GM23338 (cell line): ENCODE measurements around the gene SERTAD1. TPM values are rescaled to one million over a fixed set of nuclear protein-coding genes. Genes with fewer than 3 reads are reported as not detected.

Experiments used
- ATAC-seq: fragments of 200-7000 bp; cut with Tn5 transposase; 3 replicates; pipeline ENCODE4 v1.9.1; 2020
- DNase-seq: peaks from one replicate; pipeline ENCODE4 v3.0.0-alpha.2; 2015; ENCODE audit warnings: low spot score
- H2AFZ ChIP-seq: fragments of 200-600 bp; sonication (generic); 2 replicates; pipeline ENCODE4 v1.8.0; 2016; ENCODE audit warnings: antibody characterized with exemption, mild to moderate bottlenecking, moderate library complexity
- H3F3A ChIP-seq: fragments of 200-600 bp; sonication (generic); replicated peaks from 2 replicates; pipeline ENCODE4 v1.8.0; 2017; ENCODE audit warnings: antibody characterized with exemption, mixed run types, low read depth
- H3K27ac ChIP-seq: fragments of 200-600 bp; sonication (generic); 2 replicates; pipeline ENCODE4 v1.6.1; 2016; ENCODE audit warnings: low read depth
- H3K27me3 ChIP-seq: fragments of 200-600 bp; sonication (generic); 2 replicates; pipeline ENCODE4 v1.8.0; 2016; ENCODE audit warnings: mild to moderate bottlenecking, mixed run types, moderate library complexity; ENCODE audit not compliant: insufficient read depth
- H3K36me3 ChIP-seq: fragments of 200-600 bp; sonication (generic); 2 replicates; pipeline ENCODE4 v1.8.0; 2016; ENCODE audit warnings: mild to moderate bottlenecking; ENCODE audit not compliant: insufficient read depth
- H3K4me1 ChIP-seq: fragments of 200-600 bp; sonication (generic); 2 replicates; pipeline ENCODE4 v1.8.0; 2016; ENCODE audit warnings: mild to moderate bottlenecking, moderate library complexity; ENCODE audit not compliant: insufficient read depth
- H3K4me2 ChIP-seq: fragments of 200-600 bp; sonication (generic); 2 replicates; pipeline ENCODE4 v1.7.1; 2017; ENCODE audit warnings: mixed run types
- H3K4me3 ChIP-seq: fragments of 200-600 bp; sonication (generic); 2 replicates; pipeline ENCODE4 v1.6.1; 2016; ENCODE audit warnings: mixed run types
- H3K79me2 ChIP-seq: fragments of 200-600 bp; sonication (generic); replicated peaks from 2 replicates; pipeline ENCODE4 v1.8.0; 2017; ENCODE audit warnings: mild to moderate bottlenecking; ENCODE audit not compliant: insufficient read depth
- H3K9me2 ChIP-seq: fragments of 200-600 bp; sonication (generic); 2 replicates; pipeline ENCODE4 v1.8.0; 2017; ENCODE audit not compliant: insufficient read depth
- H4K20me1 ChIP-seq: fragments of 200-600 bp; sonication (generic); replicated peaks from 2 replicates; pipeline ENCODE4 v1.8.0; 2017; ENCODE audit warnings: mild to moderate bottlenecking; ENCODE audit not compliant: insufficient read depth
- H3K27ac Mint-ChIP-seq: 2 replicates; pipeline ENCODE4 v1.8.0; 2020; ENCODE audit warnings: inconsistent platforms, mild to moderate bottlenecking, moderate library complexity, mixed read lengths
- H3K27me3 Mint-ChIP-seq: 3 replicates; pipeline ENCODE4 v1.8.0; 2022; ENCODE audit warnings: low read depth, mild to moderate bottlenecking, moderate library complexity, mixed read lengths, inconsistent platforms; ENCODE audit not compliant: insufficient read depth, poor library complexity
- H3K36me3 Mint-ChIP-seq: 3 replicates; pipeline ENCODE4 v1.8.0; 2021; ENCODE audit warnings: low read depth, mild to moderate bottlenecking, inconsistent platforms, moderate library complexity, mixed read lengths
- H3K4me1 Mint-ChIP-seq: 3 replicates; pipeline ENCODE4 v1.8.0; 2020; ENCODE audit warnings: mild to moderate bottlenecking, inconsistent platforms, mixed read lengths
- H3K4me3 Mint-ChIP-seq: 3 replicates; pipeline ENCODE4 v1.8.0; 2021; ENCODE audit warnings: moderate library complexity, mild to moderate bottlenecking, inconsistent platforms, mixed read lengths
- H3K9me3 Mint-ChIP-seq: 3 replicates; pipeline ENCODE4 v1.8.0; 2020; ENCODE audit warnings: moderate library complexity, mild to moderate bottlenecking, inconsistent platforms, mixed read lengths
- CREB1 ChIP-seq: fragments of 250-450 bp; sonication (Bioruptor Pico); IDR thresholded peaks from 2 replicates; pipeline ENCODE4 v1.5.0; 2020; ENCODE audit warnings: low read depth, mild to moderate bottlenecking, moderate library complexity
- CTCF ChIP-seq, 2 experiments: fragments of 200-600 bp in 1 of 2; sonication (generic) in 1 of 2; conservative IDR thresholded peaks; 2 replicates each; pipeline versions ENCODE4 v1.5.1 to v1.6.1; 2016 to 2017; ENCODE audit warnings: antibody characterized with exemption in 2 of 2, low read depth in 2 of 2, mild to moderate bottlenecking in 2 of 2, moderate library complexity in 1 of 2
- ETS1 ChIP-seq: IDR thresholded peaks from 2 replicates; pipeline ENCODE4 v1.6.1; 2016; ENCODE audit warnings: antibody characterized with exemption
- EZH2 ChIP-seq: fragments of 200-600 bp; sonication (generic); IDR thresholded peaks from one replicate; pipeline ENCODE4 v1.8.0; 2017; ENCODE audit warnings: antibody characterized with exemption, mild to moderate bottlenecking, low read depth; ENCODE audit not compliant: unreplicated experiment
- EZH2phosphoT487 ChIP-seq: fragments of 200-600 bp; sonication (generic); IDR thresholded peaks from one replicate; pipeline ENCODE4 v1.8.1; 2018; ENCODE audit warnings: antibody characterized with exemption; ENCODE audit not compliant: unreplicated experiment
- JUNB ChIP-seq: IDR thresholded peaks from one replicate; pipeline ENCODE4 v1.6.1; 2016; ENCODE audit warnings: antibody characterized with exemption; ENCODE audit not compliant: unreplicated experiment
- NANOG ChIP-seq: IDR thresholded peaks from 2 replicates; pipeline ENCODE4 v1.6.1; 2016; ENCODE audit warnings: antibody characterized with exemption, borderline replicate concordance
- POLR2AphosphoS5 ChIP-seq: IDR thresholded peaks from 2 replicates; pipeline ENCODE4 v1.6.1; 2016; ENCODE audit warnings: antibody characterized with exemption, low read depth
- REST ChIP-seq: IDR thresholded peaks from one replicate; pipeline ENCODE4 v1.6.1; 2018; ENCODE audit warnings: antibody characterized with exemption; ENCODE audit not compliant: unreplicated experiment
- STAT1 ChIP-seq: IDR thresholded peaks from one replicate; pipeline ENCODE4 v1.6.1; 2016; ENCODE audit warnings: antibody characterized with exemption; ENCODE audit not compliant: unreplicated experiment
- ZNF114 ChIP-seq: fragments of 250-450 bp; sonication (Bioruptor Pico); IDR thresholded peaks from 2 replicates; pipeline ENCODE4 v1.5.0; 2020; ENCODE audit warnings: mild to moderate bottlenecking, moderate library complexity
- ZNF331 ChIP-seq: fragments of 250-450 bp; sonication (Bioruptor Pico); IDR thresholded peaks from 2 replicates; pipeline ENCODE4 v1.5.0; 2020; ENCODE audit warnings: low read depth, mild to moderate bottlenecking, moderate library complexity
- ZNF462 ChIP-seq: fragments of 250-450 bp; sonication (Bioruptor Pico); IDR thresholded peaks from 2 replicates; pipeline ENCODE4 v1.5.0; 2020; ENCODE audit warnings: mild to moderate bottlenecking, moderate library complexity
- polyA plus RNA-seq: library from polyadenylated mRNA; unstranded; fragments of >200 nt; fragmentation: Nextera tagmentation; extraction: Ambion mirVana; gene quantifications from 2 replicates; pipeline ENCODE4 v1.2.1, GENCODE V29; 2016
- total RNA-seq: library from RNA; depleted of rRNA; stranded (reverse); fragments of >200 nt; shearing (Covaris generic); gene quantifications from 2 replicates; pipeline ENCODE4 v1.2.3, GENCODE V29; 2014

The SERTAD1 gene
- total and polyA plus RNA-seq, 2 experiments from 2014 or later, result 4.6 to 9.1 TPM

GRCh38 chr19:40396886-40397567 lies 28.8 kb downstream of the SERTAD1 start:
- Histone ChIP-seq H3K4me2 (no peak overlapping the region), H3K36me3 (no peaks in the 10 kb centered on the region), H2AFZ (no peak overlapping the region), H3K79me2 (no peaks in the 10 kb centered on the region), H3K9me2 (no peaks in the 10 kb centered on the region), H4K20me1 (no peaks in the 10 kb centered on the region), H3K27ac (no peak overlapping the region), H3F3A (peaks cover 4% of the 10 kb centered on the region), H3K4me3 (no peak overlapping the region), H3K4me1 (no peaks in the 10 kb centered on the region), H3K27me3 (peaks cover 16% of the 10 kb centered on the region)
- Mint-ChIP-seq H3K27me3 (peaks cover 27% of the 10 kb centered on the region), H3K36me3 (no peaks in the 10 kb centered on the region), H3K4me1 (peaks cover 16% of the 10 kb centered on the region), H3K4me3 (no peak overlapping the region), H3K27ac (no peak overlapping the region), H3K9me3 (no peaks in the 10 kb centered on the region; the same call in 1 of the 3 replicates)
- TF ChIP-seq CREB1 (CRISPR knock-in tag), result no peak
- no peak for TF ChIP-seq JUNB
- TF ChIP-seq STAT1, result no peak
- no peak for TF ChIP-seq ZNF331 (CRISPR knock-in tag)
- no peak for TF ChIP-seq EZH2phosphoT487
- no peak for TF ChIP-seq ETS1
- TF ChIP-seq CTCF (conservative IDR thresholded peaks at IDR 0.05; ENCODE audit: low read depth in 2 of 2), result no peak
- no peak for TF ChIP-seq REST
- no peak for TF ChIP-seq ZNF462 (CRISPR knock-in tag)
- no peak for TF ChIP-seq POLR2AphosphoS5
- no peak for TF ChIP-seq ZNF114 (CRISPR knock-in tag)
- TF ChIP-seq EZH2, result no peak
- TF ChIP-seq NANOG, result no peak
- ATAC-seq (no peak), DNase-seq (no peak)
